ENCODE data around the gene KCTD16.

KCTD16 gene

DNA sequence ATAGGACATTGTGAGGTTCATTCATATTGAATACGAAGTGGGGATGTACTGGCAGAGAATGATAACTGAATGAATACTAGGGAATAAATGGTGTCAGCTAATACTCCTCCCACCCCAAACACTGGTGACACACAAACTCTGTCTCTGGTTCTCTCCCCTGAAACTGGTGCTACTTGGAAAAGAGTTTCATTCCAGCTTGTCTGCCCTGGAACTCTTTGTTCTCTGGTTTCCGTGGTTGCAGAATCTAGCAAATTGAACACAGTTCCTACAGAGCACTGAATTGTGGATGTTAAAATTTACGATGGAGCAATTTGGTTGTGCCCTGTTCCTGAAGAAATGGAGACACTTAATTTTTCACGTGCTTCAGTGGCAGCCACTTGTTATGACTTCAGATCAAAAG, 181.7 kb downstream of the KCTD16 start:
- peak in 1 of 3 experiments; percentile 34 for DNase-seq

DNA sequence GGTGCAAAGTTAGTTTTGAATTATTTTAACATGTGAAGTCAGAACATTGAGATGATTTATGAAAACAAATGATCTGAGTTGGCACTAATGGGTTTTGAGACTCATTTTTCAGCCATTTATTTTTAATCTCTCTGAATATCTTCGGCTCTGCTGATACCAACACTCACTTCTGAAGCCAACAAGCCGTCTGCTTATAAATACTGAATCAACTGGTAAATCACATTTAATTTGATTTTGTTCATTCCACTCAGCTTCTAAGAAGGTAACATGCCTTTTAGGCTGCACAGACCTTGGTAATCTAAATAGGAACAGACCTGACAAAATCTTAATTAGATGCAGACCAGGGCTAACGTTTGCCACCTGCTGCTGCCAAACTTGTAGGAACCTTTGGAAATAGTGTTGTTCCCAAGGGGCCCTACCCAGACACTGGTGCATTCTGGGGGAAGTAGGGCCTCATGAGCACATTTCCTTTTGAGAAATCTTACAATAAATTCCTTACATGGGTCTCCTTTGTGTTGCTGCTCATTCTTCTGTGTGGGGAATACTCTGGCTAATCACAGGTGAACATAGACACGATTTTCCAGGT, 182.2 kb downstream of the KCTD16 start:
- peak in 1 of 3 experiments; percentile 13 for DNase-seq

DNA sequence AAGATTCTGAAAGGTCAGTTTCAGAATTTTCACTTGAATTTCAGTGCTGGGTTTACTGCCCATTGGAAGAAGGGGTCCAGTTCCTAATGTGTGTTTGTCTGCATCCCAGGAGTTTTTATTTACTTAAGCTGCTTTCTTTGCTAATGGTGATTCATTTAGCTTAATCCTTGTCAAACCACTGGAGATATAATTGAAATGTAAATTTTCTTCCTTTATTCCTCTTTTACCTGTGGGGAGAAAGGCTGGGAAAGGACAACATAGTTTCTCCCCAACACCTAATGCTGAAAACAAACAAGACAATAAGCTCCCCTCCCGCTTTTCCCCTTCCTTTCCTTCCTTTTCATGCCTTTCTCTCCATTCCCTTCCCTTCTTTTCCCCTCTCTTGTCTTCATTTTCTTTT, 185.8 kb downstream of the KCTD16 start:
- peak in 1 of 3 experiments; percentile 4 for DNase-seq

DNA sequence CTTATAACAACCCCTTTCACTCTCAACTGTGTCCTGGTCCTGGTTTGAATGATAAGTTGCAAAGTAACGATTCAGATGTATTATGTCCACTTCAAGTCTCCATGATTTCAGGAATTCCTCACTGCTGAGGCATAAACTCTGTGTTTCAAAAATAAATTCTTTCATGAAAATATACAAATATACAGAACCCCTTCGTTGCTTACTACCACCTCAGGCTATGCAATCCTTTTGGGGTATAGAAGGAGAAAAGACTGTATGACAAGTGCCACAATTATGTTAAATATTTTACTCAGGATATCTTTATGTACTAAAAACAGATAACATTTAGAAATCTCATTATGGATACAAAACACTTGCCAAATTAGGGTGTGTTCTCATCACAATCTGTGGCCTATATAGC, 190.7 kb downstream of the KCTD16 start:
- DNase-seq = no peak

DNA sequence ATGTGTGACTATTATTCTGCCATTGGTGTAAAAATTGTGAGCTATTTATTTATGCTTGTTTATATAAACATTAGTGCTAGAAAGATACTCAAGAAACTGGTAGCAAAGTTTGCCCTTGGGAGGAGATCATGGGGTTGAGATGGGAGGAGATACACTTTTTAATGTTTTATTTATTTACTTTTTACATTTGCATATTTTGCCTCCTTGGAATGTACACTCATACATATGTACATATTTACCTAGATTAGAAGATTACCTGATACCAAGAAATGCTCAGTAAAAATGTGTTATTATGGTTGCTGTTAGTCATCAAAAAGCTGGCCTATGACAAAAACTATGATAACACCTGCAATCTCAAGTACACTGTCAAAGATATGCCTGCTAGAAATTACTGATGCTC, 195.2 kb downstream of the KCTD16 start:
- no peak for DNase-seq

DNA sequence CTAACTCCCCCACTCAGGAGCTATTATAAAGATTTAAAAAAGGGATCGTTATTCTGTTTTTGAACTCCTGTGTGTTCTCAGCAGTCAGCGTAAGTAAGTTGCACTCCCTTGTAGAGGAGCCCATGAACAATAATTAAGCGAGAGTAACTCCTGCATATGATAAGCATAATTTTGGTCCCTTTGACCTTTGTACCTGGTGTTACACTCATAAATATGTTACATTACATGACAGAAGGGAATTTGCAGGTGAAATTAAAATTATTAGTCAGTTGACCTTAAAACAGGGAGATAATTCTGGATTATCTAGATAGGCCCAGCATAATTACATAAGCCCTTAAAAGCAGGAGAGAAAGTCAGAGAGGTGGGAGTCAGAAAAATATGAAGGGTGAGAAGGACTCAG, 197.3 kb downstream of the KCTD16 start:
- DNase-seq = no peak

DNA sequence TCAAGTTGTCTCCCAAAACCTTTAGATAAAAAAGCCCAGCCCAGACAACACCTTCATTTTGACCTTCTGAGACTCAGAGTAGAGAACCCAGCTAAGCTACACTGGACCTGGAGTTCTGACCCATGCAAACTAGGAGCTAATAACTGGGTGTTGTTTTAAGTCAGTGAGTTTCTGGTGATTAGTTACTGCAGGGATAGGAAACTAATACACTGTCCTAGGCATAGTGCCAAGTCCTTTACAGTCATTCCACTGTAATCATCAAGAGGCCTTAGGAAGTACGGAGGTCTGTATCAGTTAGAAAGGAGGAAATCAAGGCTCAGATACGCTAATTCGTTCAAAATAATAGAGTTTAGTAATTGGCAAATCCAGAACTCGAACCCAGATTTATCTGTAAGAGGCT, 197.9 kb downstream of the KCTD16 start:
- DNase-seq = peak in 2 of 3 experiments; percentile 17 to 37

DNA sequence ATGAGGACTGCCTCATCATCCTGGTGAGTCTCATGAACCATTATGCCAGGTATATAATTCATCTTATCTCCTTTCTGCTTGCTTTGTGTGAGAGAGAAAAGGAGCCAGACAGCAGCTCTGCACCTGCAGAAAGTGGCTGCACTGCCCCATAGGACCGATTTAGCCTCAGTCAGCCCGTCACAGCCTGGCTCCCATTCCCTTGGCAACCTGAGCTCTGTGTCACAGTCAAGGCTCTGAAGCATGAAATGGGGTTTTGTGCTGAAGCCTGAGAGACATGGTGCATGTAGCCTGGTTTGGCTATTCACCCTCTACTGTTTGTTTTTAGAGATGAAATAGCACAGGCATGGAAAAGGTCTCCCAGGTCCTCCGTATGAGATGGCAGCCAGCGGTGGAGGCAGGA, 198.3 kb downstream of the KCTD16 start:
- peak in 2 of 3 experiments; percentile 24 to 85 for DNase-seq

DNA sequence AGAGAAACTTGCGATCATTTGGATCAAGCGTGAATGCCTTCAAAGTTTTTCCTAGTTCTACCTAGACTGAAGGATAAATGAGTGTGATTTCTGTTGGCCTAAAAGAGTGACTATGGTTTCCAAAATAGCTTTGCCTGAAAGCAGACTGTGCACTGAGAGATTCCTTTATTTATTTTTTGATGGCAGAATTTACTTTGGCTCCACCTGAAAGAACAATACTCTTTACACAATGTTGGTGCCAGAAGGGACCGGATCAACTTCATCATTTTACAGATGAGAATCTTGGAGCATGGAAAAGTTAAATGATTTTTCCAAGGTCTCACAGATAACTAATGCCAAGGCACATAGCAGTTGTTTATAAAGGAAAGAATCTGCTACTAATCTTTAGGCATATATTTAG, 199.6 kb downstream of the KCTD16 start:
- DNase-seq = no peak

DNA sequence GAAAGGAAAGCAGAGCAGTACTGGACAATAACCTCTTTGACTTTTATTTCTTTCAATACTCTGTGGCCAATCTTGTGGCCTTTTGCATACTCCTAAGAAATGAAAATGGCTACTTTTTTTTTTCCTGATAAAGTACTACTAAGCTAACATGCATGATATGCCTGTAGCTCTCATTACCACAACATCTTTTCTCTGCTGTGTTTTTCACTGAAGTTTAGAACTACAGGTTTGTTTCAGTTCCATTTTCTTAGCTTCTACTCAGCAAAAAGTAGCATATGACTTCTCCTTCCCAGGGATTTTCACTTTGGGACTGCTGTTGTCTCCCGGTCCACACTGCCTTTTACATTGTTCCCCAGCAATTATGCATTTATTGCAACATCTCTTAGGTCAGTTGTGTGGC, 204.0 kb downstream of the KCTD16 start:
- no peak for DNase-seq

DNA sequence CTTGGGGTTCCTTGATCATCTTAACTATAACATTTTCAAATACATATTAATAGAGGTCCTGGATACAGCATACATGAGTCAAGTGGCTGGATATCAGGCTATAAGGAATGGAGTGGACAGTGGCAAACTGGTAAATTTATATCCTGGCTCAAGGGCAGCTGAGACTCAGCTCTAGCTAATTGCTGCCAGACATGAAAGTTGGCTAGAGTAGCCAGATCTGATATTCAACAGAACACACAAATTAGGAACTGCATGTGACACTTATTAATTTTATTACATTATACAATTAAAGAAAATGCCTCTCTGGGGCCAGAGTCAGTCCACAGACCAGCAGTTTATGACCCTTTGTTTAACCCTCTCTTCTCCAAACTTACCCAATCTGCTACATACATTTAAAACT, 206.5 kb downstream of the KCTD16 start:
- DNase-seq = peak in 1 of 3 experiments; percentile 5

DNA sequence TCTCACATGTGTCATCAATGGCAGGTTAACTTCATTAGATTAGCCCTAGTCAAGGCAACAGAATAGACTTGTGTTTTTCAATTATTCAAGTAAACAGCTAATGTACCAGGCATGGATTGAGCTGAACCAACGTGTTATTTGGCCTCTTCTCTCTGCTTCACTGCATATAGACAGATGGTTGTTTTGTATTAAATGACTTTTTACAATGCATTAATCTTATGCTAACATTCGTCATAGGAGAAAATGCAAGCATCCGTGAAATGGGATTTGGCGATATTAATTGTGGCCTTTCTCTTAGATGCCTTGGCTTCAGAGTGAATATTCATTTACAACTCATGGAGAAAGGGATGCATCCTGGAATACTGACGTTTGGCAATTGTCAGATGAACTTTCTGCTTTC, 208.0 kb downstream of the KCTD16 start:
- peak; percentile 6 to 54 (median 32) for DNase-seq

DNA sequence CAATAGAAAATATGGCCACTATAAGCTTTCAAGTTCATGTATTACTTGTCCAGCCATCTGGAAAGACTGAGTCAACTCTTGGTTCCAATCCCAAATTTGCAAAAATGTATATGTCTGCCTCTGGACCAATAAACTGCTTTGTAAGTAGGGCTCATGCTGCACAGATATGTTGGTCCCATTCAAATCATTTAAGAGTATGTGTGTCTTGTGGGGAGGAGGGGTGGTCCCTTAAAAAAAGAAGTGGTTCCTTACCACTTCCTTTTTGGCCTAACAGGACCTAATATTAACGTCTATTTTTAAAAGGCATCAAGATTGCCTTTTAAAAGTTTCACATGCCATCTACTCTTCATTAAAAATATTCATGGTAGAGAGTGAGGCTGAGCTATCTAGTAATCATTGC, 214.9 kb downstream of the KCTD16 start:
- no peak for DNase-seq

DNA sequence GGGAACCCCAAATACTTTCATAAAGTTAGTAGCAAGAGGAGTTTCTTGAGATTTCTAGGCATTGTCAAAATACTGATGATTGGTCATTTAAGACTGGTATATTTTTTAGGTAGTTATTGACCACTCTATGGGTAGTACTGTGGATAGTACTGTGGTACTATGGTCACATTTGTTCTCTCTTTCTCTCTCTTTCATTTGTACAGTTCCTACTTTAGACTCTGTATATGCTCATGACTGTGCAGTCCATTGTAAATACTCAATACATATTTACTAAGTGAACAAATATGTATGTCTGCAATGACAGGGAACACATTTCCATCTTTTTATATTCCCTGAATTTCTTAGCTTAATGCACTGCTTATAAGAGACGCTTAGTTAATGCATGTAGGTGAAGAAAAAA, 215.6 kb downstream of the KCTD16 start:
- DNase-seq = no peak

DNA sequence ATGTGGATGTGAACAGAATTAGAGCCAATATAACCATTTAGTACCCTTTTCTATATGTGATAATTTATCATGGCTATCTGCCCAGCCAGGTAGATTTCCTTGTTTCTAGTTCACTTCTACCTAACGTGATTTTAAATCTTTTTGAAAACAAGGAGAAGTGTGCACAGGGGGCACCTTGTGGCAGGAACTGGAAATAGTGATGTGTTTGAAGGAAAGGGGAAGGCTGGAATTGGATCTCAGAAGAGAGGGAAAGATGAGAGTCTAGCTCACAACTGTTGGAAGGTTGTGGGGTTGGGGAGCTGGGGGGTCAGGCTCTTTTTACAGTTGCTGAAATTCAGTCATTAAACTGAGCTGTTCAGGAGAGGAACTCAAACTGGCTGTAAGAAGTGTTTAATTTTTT, 219.5 kb downstream of the KCTD16 start:
- peak in 1 of 3 experiments; percentile 1 for DNase-seq

DNA sequence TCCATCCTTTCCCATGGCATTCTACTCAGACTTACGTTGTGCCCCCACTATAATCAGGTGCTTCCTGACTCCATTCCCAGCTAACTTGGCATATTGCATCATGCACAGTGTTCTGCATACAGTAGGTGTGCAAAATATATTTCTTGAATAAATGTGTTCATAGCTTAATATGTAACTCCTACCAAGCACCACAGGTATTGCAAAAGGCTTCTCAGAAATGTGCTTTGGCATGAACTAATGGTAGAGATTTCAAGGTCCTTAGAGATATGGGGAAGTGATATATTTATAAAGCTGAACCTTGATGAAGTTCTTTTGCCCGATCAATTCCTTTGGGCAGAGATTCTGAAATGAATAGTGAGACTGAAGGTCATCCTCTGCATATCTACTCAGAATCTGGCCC, 220.4 kb downstream of the KCTD16 start:
- no peak for DNase-seq

DNA sequence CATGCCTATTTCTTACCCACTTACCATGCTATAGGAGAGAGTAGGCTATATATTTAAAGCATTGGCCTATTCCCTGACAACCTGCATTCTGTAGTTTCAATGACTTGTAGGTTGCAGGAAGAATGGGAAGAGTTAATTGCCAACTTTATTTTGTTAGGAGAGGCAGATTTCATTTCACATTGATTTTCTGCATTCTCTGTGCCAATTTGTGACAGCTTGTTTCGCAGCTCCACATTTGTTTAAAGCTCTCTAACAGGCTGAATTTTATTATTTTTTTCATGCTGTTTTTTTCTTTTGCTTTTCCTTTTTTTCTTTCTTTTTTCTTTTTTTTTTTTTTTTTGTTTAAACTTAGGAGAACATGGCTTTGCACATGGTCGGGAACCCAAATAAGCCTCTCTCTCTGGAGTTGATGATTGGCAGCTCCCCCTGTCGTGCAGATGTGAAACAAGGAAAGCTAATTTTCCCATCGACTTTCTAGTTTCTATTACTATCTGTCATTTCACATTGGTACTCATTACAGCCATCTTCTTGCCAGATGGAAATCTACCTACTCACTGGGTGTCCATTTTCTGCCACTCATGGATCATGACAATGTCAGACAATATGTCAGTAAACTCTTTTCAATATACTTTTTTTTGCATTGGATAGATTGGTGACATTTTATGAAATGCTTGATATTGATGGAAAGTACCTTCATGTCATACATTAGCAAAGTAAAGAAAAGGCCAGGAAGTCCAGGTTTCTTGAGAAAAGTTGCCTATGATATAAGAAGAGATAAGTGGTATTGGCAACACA, 223.2 kb downstream of the KCTD16 start:
- no peak for DNase-seq

DNA sequence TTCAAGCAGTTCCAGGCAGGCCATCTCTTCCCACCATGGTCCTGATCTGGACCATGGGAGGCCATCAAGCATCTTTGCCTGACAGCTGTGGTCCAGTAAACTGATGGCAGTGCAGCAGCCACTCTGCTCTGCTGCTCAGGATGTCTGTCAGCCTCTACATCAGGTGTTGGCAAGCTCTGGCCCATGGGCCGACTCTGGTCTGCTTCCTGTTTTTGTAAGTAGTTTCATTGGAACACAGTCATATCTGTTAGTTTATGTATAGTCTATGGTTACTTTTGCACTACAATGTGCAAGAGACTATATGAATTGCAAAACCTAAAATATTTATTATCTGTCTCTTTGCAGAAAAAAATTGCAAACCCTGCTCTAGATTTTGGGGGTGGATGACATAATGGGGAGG, 225.0 kb downstream of the KCTD16 start:
- DNase-seq = no peak

DNA sequence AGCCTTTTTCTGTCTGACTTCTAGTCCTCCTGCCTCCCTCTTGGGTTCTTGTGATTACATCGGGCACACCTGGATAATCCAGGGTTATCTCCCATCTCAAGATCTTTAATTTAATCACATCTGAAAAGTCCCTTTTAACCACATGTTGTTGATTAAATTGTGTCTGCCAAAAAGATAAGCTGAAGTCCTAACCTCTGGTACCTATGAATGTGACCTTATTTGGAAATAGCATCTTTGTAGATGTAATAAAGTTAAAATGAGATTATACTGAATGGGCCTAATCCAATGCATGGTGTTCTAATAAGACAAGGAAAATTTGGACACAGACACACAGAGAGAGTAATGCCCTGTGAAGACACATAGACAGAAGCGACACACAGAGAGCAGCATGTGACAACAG, 232.4 kb downstream of the KCTD16 start:
- no peak for DNase-seq

DNA sequence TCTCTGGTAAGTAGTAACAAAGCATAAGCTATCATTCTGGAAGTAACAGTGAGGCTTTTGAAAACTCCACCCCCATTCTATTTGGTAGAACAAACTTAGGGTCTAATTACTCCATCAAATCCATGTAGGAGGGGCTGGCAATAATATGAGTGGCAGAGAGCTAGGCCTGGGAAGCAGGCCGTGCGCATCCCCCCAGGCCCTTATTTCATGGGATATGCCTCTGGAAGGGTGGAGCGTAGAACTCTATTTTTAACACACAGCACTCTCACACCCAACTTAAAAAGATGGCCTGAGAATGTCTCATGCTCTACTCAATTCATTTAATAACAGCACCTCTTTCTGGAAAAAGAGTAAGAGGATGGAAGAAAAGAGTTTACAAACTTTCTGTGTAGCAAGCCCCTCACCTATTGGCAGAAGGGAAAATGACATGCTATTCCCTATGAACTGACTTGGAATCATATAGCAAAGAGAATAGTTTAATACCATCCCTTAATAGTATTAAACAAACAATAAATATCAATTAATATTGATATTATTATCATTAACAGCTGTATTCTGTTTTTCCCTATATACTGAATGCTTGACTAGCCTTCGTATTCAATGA, 233.2 kb downstream of the KCTD16 start:
- no peak for DNase-seq

DNA sequence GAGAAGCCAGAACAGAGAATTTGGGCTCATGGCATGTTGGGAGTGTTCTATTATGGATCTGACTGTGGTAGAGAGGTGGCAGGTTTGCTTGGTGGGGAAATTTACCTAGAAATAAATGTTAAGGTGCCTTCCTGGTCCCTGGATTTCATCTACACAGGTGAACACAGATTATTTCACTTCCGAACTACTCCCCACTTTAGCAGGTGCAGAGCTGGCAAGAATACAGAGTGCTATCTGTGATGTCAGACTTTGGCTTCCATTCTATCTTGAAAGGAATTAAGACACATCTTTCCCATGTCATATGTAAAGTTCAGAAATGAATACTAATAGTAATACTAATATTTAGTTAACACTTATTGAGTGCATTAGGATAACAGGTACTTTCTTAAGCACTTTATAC, 234.0 kb downstream of the KCTD16 start:
- no peak for DNase-seq

DNA sequence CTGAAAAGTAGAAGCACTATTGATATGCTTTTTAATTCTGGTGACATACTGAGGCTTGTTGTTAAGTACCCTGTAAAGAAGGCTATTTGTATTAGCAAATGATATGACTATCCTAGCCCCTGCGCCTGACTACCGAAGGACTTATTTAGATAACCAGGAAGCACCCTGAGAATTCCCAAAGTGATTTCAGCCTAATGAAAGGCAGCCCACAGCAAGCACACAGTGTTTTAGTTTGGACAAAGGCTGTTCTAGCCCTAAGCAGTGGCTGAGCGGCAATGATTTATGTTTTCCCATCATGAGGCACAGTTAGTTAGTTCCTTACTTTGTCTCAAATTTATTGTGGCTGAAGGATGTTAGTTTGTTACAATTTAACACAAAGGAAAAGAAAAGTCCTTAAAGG, 235.3 kb downstream of the KCTD16 start:
- DNase-seq = peak in 1 of 3 experiments; percentile 41

DNA sequence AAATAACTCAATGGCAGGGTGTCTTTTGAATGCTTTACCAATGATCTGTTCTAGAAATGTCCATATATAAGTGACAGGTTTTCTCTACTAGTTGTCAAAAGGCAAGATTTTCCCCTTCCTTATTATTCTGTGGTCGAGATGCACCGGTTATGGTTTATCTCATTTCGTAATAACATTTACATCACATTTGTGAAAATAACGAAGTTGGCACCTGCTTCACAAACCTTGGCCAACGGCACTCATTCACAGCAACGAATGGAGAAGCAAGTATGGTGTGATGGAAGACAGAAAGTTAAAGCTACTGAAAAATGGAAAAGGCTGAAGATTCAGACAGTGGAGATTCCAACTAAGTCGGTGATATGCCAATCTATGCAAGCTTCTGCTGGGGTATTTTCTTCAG, 235.8 kb downstream of the KCTD16 start:
- DNase-seq = no peak
